B cell (primary cell): ENCODE results near the gene TRIML2. TPM values are rescaled to one million over a fixed set of nuclear protein-coding genes. Genes with fewer than 3 reads are reported as not detected.

ENCODE experiments used
- ATAC-seq: fragments of 200-7000 bp; cut with Tn5 transposase; one replicate; pipeline ENCODE4 v1.10.0; 2021; ENCODE audit warnings: low read depth, mild to moderate bottlenecking, moderate number of reproducible peaks, moderate library complexity
- CTCF ChIA-PET: fragments of 350-600 bp; sonication (Branson Sonifier 250); formaldehyde crosslinking; loops from one replicate; lab custom pipeline; 2021; ENCODE audit warnings: antibody characterized with exemption, inconsistent platforms; lab: Charles Lee
- POLR2A ChIA-PET: fragments of 350-600 bp; sonication (Branson Sonifier 250); formaldehyde crosslinking; loops from one replicate; lab custom pipeline; 2021; ENCODE audit warnings: antibody characterized with exemption; lab: Charles Lee
- DNase-seq: peaks from one replicate; pipeline ENCODE4 v3.0.0; 2013
- H2AFZ ChIP-seq: 2 replicates; pipeline ENCODE4 v1.6.1; 2012; ENCODE audit warnings: mild to moderate bottlenecking, low read depth, low read length; ENCODE audit not compliant: insufficient read depth, poor library complexity, severe bottlenecking
- H3K27ac ChIP-seq, 2 donors: 1 replicate in 1 of 2; 2 replicates in 1 of 2; pipeline ENCODE4 v1.5.1; 2012 to 2013; ENCODE audit warnings: low read length in 2 of 2, mild to moderate bottlenecking in 2 of 2, moderate library complexity in 1 of 2
- H3K27me3 ChIP-seq, 4 experiments: fragments of 200-600 bp in 1 of 4; sonication (generic) in 1 of 4; replicated peaks in 1 of 4; 1 replicate in 2 of 4; 2 replicates in 2 of 4; pipeline versions ENCODE4 v1.6.1 to v1.7.0; 2013 to 2016; ENCODE audit warnings: low read length in 3 of 4, mild to moderate bottlenecking in 2 of 4, mixed read lengths in 1 of 4, moderate library complexity in 1 of 4; ENCODE audit not compliant: insufficient read depth in 4 of 4, control insufficient read depth in 3 of 4; ENCODE audit errors: control extremely low read depth in 1 of 4
- H3K36me3 ChIP-seq, 2 experiments: replicated peaks in 1 of 2; 1 replicate in 1 of 2; 2 replicates in 1 of 2; pipeline versions ENCODE4 v1.6.1 to v1.7.1; 2013; ENCODE audit warnings: low read length in 1 of 2; ENCODE audit not compliant: insufficient read depth in 2 of 2, control insufficient read depth in 1 of 2; ENCODE audit errors: control extremely low read depth in 1 of 2, extremely low read depth in 1 of 2
- H3K4me1 ChIP-seq, 2 donors: fragments of 200-600 bp in 1 of 2; sonication (generic) in 1 of 2; 1 replicate in 1 of 2; 2 replicates in 1 of 2; pipeline versions ENCODE4 v1.5.1 to v1.6.1; 2013 to 2017; ENCODE audit warnings: low read length in 2 of 2; ENCODE audit not compliant: control insufficient read depth in 2 of 2, insufficient read depth in 2 of 2
- H3K4me2 ChIP-seq: replicated peaks from 2 replicates; pipeline ENCODE3; 2012; ENCODE audit warnings: mild to moderate bottlenecking, low read depth, low read length; ENCODE audit not compliant: poor library complexity, severe bottlenecking
- H3K4me3 ChIP-seq, 5 experiments: fragments of 200-600 bp in 1 of 5; sonication (generic) in 1 of 5; 1 replicate in 3 of 5; 2 replicates in 2 of 5; pipeline versions ENCODE4 v1.5.1 to v1.7.0; 2011 to 2016; ENCODE audit warnings: low read length in 4 of 5, mild to moderate bottlenecking in 4 of 5, low read depth in 2 of 5, control low read depth in 1 of 5, moderate library complexity in 1 of 5; ENCODE audit not compliant: insufficient read depth in 1 of 5; ENCODE audit errors: control extremely low read depth in 1 of 5, extremely low read depth in 1 of 5
- H3K79me2 ChIP-seq: fragments of 200-600 bp; sonication (generic); one replicate; pipeline ENCODE4 v1.6.0; 2016; ENCODE audit warnings: low read length; ENCODE audit not compliant: control insufficient read depth, insufficient read depth
- H3K9ac ChIP-seq: fragments of 200-600 bp; sonication (generic); 2 replicates; pipeline ENCODE4 v1.6.1; 2017; ENCODE audit warnings: mild to moderate bottlenecking, low read length, moderate library complexity
- H3K9me3 ChIP-seq, 3 donors: one replicate each; pipeline versions ENCODE4 v1.6.1 to v1.7.1; 2013; ENCODE audit warnings: low read length in 2 of 3; ENCODE audit not compliant: control insufficient read depth in 2 of 3, insufficient read depth in 1 of 3; ENCODE audit errors: control extremely low read depth in 1 of 3
- H4K20me1 ChIP-seq: 2 replicates; pipeline ENCODE4 v1.6.0; 2012; ENCODE audit warnings: mild to moderate bottlenecking, low read length; ENCODE audit not compliant: insufficient read depth, control insufficient read depth, poor library complexity, severe bottlenecking
- H3K27ac Mint-ChIP-seq: one replicate; pipeline ENCODE4 v1.8.0; 2021; ENCODE audit warnings: mixed read lengths
- H3K27me3 Mint-ChIP-seq: one replicate; pipeline ENCODE4 v1.8.0; 2021; ENCODE audit warnings: mixed read lengths
- H3K4me1 Mint-ChIP-seq: one replicate; pipeline ENCODE4 v1.8.0; 2021; ENCODE audit warnings: mixed read lengths
- H3K4me3 Mint-ChIP-seq: one replicate; pipeline ENCODE4 v1.8.0; 2021; ENCODE audit warnings: mixed read lengths
- H3K9me3 Mint-ChIP-seq: one replicate; pipeline ENCODE4 v1.8.0; 2022; ENCODE audit warnings: mixed read lengths; ENCODE audit not compliant: insufficient read depth
- EZH2 ChIP-seq: IDR thresholded peaks from 2 replicates; pipeline ENCODE4 v1.6.1; 2012; ENCODE audit warnings: borderline replicate concordance, low read depth, mild to moderate bottlenecking, moderate library complexity, low read length; ENCODE audit not compliant: insufficient read depth, poor library complexity, severe bottlenecking
- WGBS: methylation state at CpG from one replicate; pipeline ENCODE4 v1.1.5; 2013; ENCODE audit warnings: missing lambda C conversion rate; ENCODE audit not compliant: insufficient coverage; 5-methylcytosine and 5-hydroxymethylcytosine counted together
- intact Hi-C: fragments of 100-400 bp; cut with micrococcal nuclease; formaldehyde crosslinking; loops from one replicate; pipeline ENCODE4 v1.10.0; 2022
- polyA plus RNA-seq: library from polyadenylated mRNA; depleted of rRNA; stranded (reverse); fragments of >200 nt; gene quantifications from 2 replicates; pipeline ENCODE4 v1.2.3, GENCODE V29; 2012
- total RNA-seq, 2 donors: library from RNA; stranded (reverse); fragments of 120-200 nt in 1 of 2; gene quantifications; 1 replicate in 1 of 2; 2 replicates in 1 of 2; pipeline versions ENCODE4 v1.2.3 to v1.2.4, GENCODE V29; 2013 to 2022
- TF ChIP-seq, protein P1 (sequence below): fragments of 200-600 bp; IDR thresholded peaks from one replicate; pipeline ENCODE4 v1.8.0; 2022; ENCODE audit warnings: antibody characterized with exemption, mild to moderate bottlenecking

TRIML2 gene
- total and polyA plus RNA-seq, 2 donors (not counting 1 experiment from before 2014, with no cell fraction given) = not detected

DNA sequence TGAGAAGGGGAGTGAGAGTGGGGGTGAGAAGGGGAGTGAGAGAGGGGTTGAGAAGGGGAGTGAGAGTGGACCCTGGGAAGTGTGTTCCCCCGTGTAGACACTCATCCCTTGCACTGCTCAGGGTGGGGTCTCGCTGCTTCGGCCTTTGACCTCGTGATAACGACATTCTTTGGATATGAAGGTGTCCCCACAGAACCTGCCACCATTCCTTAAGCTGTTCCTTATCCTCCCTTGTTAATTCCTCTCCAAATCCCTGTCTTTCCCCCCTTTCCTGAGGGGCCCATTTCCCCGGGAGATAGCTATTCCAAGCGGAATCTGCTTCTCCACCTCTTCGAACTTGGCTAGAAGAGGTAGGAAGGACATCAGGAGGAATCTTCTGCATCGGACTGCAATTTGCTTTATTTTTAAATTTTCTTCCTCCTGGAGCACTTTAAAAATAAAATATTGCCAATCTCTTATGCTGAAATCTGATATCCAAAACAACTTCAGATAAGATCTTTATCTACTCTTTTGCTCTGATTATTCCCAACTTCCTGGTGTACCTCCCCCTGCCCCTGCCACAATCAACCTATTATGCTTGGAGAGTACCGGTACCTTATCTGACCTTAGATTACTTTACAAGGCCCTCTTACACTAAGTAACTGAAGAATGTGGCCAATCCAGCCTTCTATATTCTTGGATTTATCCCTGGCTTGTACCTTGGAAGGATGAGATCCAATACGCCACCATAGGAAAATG lies 45.4 kb upstream of the TRIML2 start:
- TF ChIP-seq EZH2 = no peak
- TF ChIP-seq, protein P1, sequence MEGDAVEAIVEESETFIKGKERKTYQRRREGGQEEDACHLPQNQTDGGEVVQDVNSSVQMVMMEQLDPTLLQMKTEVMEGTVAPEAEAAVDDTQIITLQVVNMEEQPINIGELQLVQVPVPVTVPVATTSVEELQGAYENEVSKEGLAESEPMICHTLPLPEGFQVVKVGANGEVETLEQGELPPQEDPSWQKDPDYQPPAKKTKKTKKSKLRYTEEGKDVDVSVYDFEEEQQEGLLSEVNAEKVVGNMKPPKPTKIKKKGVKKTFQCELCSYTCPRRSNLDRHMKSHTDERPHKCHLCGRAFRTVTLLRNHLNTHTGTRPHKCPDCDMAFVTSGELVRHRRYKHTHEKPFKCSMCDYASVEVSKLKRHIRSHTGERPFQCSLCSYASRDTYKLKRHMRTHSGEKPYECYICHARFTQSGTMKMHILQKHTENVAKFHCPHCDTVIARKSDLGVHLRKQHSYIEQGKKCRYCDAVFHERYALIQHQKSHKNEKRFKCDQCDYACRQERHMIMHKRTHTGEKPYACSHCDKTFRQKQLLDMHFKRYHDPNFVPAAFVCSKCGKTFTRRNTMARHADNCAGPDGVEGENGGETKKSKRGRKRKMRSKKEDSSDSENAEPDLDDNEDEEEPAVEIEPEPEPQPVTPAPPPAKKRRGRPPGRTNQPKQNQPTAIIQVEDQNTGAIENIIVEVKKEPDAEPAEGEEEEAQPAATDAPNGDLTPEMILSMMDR = no peak
- Mint-ChIP-seq H3K4me3 (no peak overlapping the region), H3K27me3 (no peaks in the 10 kb centered on the region), H3K27ac (no peak overlapping the region), H3K4me1 (no peaks in the 10 kb centered on the region), H3K9me3 (no peaks in the 10 kb centered on the region)
- H2AFZ ChIP-seq = no peak overlapping the region
- H3K27me3 ChIP-seq = no peaks in the 10 kb centered on the region
- H3K9me3 ChIP-seq = peaks cover 0 to 20% (median 4%) of the 10 kb centered on the region in 3 donors
- no peak overlapping the region for H3K4me2 ChIP-seq
- no peak overlapping the region for H3K27ac ChIP-seq
- ChIA-PET CTCF (no interaction called here), POLR2A (no interaction called here)
- H3K4me1 ChIP-seq = no peaks in the 10 kb centered on the region
- no peaks in the 10 kb centered on the region for H4K20me1 ChIP-seq
- no peak for DNase-seq
- no peak for ATAC-seq
- H3K79me2 ChIP-seq = no peaks in the 10 kb centered on the region
- no peak overlapping the region for H3K4me3 ChIP-seq
- H3K36me3 ChIP-seq = no peaks in the 10 kb centered on the region
- intact Hi-C loops = no loop called here
- no peak overlapping the region for H3K9ac ChIP-seq
- 95% methylated on average over 4 of the region's 11 CpGs for WGBS

DNA sequence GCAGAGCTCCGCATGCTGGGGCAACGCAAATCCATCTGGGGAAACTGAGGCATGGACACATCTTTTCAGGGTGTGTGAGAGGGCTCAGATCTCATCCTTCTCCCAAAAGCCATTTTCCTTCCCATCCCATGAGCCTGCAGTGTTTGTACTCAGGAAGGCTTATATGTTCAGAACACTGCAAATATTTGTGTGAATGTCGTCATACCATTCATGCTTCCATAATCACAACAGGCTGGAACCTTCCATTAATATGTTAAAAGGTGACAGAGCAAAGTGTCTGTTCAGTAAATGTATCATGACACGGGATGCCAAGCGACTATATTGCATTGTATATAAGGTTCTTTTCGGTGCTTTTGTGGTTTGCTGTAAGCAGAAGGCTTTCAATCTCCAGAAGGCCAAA lies 38.4 kb upstream of the TRIML2 start:
- Mint-ChIP-seq H3K27me3 (no peaks in the 10 kb centered on the region), H3K4me1 (no peaks in the 10 kb centered on the region), H3K4me3 (no peak overlapping the region), H3K9me3 (no peaks in the 10 kb centered on the region), H3K27ac (no peak overlapping the region)
- H3K27me3 ChIP-seq = no peaks in the 10 kb centered on the region
- H3K9me3 ChIP-seq = peaks cover 0 to 29% (median 0%) of the 10 kb centered on the region in 3 donors
- H3K9ac ChIP-seq = no peak overlapping the region
- H3K4me1 ChIP-seq = no peaks in the 10 kb centered on the region
- ATAC-seq (no peak), DNase-seq (no peak)
- H2AFZ ChIP-seq = no peak overlapping the region
- no CpG with 5 or more reads among the region's 6 CpGs for WGBS
- TF ChIP-seq, protein P1 = no peak
- TF ChIP-seq EZH2 = no peak
- CTCF ChIA-PET = no interaction called here
- POLR2A ChIA-PET = no interaction called here
- intact Hi-C loops = no loop called here
- no peak overlapping the region for H3K4me3 ChIP-seq
- H3K79me2 ChIP-seq = no peaks in the 10 kb centered on the region
- no peak overlapping the region for H3K4me2 ChIP-seq
- no peaks in the 10 kb centered on the region for H4K20me1 ChIP-seq
- H3K27ac ChIP-seq = no peak overlapping the region
- no peaks in the 10 kb centered on the region for H3K36me3 ChIP-seq
